ENCODE measurements around the gene OR51A7.

GRCh38 chr11:4922304-4922703, 18.7 kb downstream of the OR51A7 start:
- TF ChIP-seq POLR2AphosphoS5 (IDR thresholded peaks at IDR 0.05) (no peak), CTCF (IDR thresholded peaks at IDR 0.05) (no peak)
